Activated naive CD4-positive, alpha-beta T cell treated with anti-CD3 and anti-CD28 coated beads, Interleukin-2, amount 50 U/mL, for 24 hours (primary cell): ENCODE data around the gene NPY2R.

Source experiments
- H3K27ac Mint-ChIP-seq: one replicate; pipeline ENCODE4 v1.8.0; 2021; ENCODE audit warnings: mild to moderate bottlenecking, mixed read lengths
- H3K27me3 Mint-ChIP-seq: one replicate; pipeline ENCODE4 v1.8.0; 2021; ENCODE audit warnings: mixed read lengths
- H3K36me3 Mint-ChIP-seq: one replicate; pipeline ENCODE4 v1.8.0; 2021; ENCODE audit warnings: mixed read lengths
- H3K4me1 Mint-ChIP-seq: one replicate; pipeline ENCODE4 v1.8.0; 2021; ENCODE audit warnings: mixed read lengths
- H3K4me3 Mint-ChIP-seq: one replicate; pipeline ENCODE4 v1.8.0; 2021; ENCODE audit warnings: mild to moderate bottlenecking, mixed read lengths
- H3K9me3 Mint-ChIP-seq: one replicate; pipeline ENCODE4 v1.8.0; 2021; ENCODE audit warnings: mixed read lengths

The NPY2R gene

DNA sequence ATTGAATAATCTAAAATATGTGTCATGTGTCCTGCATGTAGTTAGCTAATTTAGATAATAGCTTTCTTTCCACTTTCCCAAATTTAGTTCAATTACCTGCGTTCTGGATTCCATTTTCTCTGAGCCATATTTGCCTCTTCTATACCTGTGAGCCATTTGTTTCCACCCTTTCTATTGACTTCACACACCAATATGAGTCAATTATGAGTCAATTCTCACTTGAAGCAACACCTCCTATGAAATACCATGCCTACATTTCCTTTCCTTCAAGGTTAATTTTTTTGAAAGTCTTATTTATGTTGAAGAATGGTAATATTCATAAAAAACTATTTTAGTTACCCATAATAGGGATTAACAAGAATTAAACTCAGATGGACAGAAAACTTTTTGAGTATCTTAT is 25.8 kb downstream of the NPY2R start:
- Mint-ChIP-seq H3K4me3 (no peak overlapping the region), H3K4me1 (no peaks in the 10 kb centered on the region), H3K9me3 (peaks cover 5% of the 10 kb centered on the region), H3K27me3 (no peaks in the 10 kb centered on the region), H3K27ac (no peak overlapping the region), H3K36me3 (no peaks in the 10 kb centered on the region)

DNA sequence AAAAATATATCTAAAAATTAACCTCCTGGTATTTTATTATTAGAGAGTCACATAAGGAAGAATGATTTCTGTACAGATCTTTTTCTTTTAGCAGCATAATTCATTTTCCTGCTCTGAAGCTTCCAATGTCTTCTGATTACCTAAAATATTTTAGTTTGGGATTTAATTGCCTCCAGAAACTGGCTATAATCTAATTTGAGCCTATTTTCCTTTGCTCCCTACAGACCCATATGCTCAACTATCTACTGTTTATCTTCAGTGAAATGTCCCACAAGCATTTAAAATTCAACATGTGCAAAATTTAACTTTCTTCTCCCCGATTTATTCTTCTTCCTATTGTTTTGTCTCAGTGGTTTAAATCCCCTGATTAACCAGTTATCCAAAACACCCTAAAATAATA is 29.1 kb downstream of the NPY2R start:
- Mint-ChIP-seq H3K4me1 (no peaks in the 10 kb centered on the region), H3K27ac (no peak overlapping the region), H3K36me3 (no peaks in the 10 kb centered on the region), H3K4me3 (no peak overlapping the region), H3K27me3 (no peaks in the 10 kb centered on the region), H3K9me3 (peaks cover 11% of the 10 kb centered on the region)

DNA sequence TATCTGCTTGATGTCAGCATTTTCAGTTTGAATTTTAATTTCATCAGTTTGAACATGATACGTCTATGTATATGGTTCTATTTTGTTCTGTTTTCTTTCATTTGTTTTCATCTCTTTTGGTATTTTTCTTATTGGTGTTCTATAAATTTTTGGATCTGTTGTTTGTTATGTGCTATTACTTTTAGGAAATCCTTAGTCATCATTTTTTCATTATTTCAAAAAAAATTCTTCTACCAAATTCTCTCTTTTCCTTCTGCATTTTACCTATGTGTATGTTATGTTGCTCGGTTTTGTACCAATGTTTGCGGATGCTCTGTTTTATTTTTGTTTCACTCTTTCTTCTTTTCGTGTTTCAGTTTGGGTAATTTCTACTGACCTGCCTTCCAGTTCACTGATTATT is 32.8 kb downstream of the NPY2R start:
- Mint-ChIP-seq H3K4me3 (no peak overlapping the region), H3K36me3 (no peaks in the 10 kb centered on the region), H3K9me3 (peaks cover 5% of the 10 kb centered on the region), H3K4me1 (no peaks in the 10 kb centered on the region), H3K27ac (no peak overlapping the region), H3K27me3 (peaks cover under 1% of the 10 kb centered on the region)

DNA sequence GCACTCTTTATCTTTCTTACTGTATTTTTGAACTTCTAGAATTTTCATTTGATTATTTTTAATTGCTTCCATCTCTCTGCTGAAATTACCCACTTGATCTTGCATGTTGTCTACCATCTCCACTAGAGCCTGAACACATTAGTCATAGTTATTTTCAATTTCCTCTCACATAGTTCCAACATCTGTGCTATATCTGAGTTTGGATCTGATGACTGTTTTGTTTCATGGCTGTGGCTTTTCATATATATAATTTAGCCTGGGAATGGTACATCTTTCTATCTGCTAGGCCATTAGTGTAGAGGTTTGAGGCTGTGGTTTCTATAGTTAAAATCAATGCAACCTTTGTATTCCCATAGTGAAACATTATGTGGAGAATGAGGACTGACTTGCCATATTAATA is 33.2 kb downstream of the NPY2R start:
- H3K27ac Mint-ChIP-seq = no peak overlapping the region
- no peak overlapping the region for H3K4me3 Mint-ChIP-seq
- H3K36me3 Mint-ChIP-seq = no peaks in the 10 kb centered on the region
- H3K9me3 Mint-ChIP-seq = peaks cover 5% of the 10 kb centered on the region
- peaks cover 3% of the 10 kb centered on the region for H3K27me3 Mint-ChIP-seq
- H3K4me1 Mint-ChIP-seq = no peaks in the 10 kb centered on the region

DNA sequence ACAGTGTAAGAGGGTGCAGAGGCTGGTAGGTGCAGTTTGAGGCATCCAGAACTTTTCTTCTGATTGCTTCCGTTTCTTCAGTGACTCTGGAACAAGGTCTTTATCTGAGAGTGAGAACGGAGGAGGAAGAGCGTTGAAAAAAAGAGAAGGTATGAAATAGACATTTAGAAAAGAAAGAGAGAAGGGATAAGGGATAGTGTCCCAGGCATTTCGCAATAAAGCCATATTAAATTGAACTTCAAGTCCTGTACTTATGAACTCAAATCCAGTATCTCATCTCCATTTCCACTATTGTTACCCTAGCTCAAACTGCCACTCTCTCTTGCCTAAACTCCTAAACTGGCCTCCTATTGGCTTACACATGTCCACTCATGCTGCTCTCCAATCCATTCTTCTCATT is 36.7 kb downstream of the NPY2R start:
- Mint-ChIP-seq H3K9me3 (peaks cover 5% of the 10 kb centered on the region), H3K27ac (no peak overlapping the region), H3K27me3 (peaks cover 3% of the 10 kb centered on the region), H3K4me3 (no peak overlapping the region), H3K4me1 (no peaks in the 10 kb centered on the region), H3K36me3 (no peaks in the 10 kb centered on the region)

DNA sequence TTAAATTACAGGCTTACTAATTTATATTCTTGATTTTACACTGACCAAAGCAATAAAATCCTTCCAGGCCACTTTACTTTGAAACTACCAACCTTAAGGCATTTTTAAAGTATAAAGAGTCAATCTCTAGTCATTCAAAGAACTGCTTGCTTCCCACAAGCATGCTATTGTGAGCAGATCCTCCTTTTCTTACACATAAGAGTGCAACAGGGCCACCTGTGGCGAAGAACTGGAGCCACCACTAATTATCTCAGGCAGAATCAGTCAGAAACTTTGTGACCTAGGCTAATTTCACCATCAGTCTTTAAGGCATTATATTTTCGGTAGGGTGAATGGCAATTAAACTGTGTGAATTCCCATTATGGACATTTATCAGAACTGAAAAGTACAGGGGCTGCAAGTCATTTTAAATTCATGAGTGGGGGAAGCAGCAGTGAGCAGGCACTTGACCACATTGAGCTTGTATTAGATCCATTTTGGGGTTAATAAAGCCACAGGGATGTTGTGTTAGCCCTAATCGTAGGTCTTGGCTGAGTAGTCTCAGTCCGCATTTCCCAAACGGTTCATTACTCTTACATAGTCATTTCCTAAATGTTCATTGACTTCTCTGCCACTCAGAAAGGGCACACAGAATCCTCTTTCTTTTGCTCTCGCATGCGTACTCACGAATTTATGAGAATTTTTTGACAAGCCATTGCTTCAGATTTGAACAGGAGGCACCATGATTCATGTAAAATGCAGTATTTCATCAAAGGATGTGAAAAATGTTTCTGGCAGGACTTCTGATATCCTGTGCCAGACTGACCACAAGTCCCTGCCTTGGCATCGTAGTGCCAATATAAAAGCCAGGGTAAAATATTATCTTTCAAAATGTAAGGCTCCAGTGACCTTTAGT is 39.8 kb downstream of the NPY2R start:
- peaks cover 3% of the 10 kb centered on the region for H3K27me3 Mint-ChIP-seq
- no peaks in the 10 kb centered on the region for H3K36me3 Mint-ChIP-seq

DNA sequence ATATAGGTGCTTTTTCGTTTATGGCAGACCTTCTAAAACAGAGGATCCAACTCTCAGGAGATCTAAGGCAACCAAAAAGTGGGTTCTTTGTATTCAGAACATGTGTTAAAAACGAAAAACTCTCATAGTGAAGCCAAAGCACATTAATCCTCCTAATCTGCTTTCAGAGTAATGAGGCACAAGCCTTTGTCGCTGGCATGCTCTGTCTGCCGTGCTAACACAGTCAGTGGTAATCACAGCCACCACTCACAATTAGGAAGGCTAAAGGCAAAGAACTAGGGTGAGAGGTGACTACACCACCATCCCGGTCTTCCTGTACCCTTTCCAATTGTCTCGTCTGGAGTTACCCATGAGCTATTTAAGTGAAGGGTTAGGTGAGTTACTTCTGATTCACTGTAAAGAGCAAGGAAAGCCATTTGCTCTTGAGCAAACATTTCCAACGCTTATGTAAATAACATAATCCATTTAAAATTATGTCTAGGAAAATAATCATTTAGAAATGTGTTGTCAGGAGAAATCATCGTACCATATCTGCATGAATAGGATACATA is 40.7 kb downstream of the NPY2R start:
- H3K9me3 Mint-ChIP-seq = no peaks in the 10 kb centered on the region
- H3K4me1 Mint-ChIP-seq = no peaks in the 10 kb centered on the region
- H3K27ac Mint-ChIP-seq = no peak overlapping the region
- H3K27me3 Mint-ChIP-seq = peaks cover 3% of the 10 kb centered on the region
- no peaks in the 10 kb centered on the region for H3K36me3 Mint-ChIP-seq
- H3K4me3 Mint-ChIP-seq = no peak overlapping the region

More for the DNA sequence above, 39.8 kb downstream of the NPY2R start:
- H3K27ac Mint-ChIP-seq = no peak overlapping the region
- H3K4me1 Mint-ChIP-seq = no peaks in the 10 kb centered on the region
- H3K4me3 Mint-ChIP-seq = no peak overlapping the region
- H3K9me3 Mint-ChIP-seq = no peaks in the 10 kb centered on the region

DNA sequence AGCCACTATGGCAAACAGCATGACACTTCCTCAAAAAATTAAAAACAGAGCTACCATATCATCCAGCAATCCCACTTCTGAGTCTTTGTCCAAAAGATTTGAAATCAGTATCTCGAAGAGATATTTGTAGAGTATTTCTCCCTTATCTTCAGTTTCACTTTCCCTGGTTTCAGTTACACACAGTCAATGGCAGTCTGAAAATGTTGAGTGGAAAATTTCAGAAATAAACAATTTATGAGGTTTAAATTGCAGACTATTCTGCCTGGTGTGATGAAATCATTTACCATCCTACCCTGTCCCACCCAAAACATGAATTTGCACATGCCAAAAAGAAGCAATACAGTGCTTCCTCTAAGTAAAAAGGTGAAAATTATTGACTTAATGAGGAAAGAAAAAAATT is 43.9 kb downstream of the NPY2R start:
- Mint-ChIP-seq H3K27ac (no peak overlapping the region), H3K27me3 (peaks cover 1% of the 10 kb centered on the region), H3K4me3 (no peak overlapping the region), H3K9me3 (no peaks in the 10 kb centered on the region), H3K36me3 (no peaks in the 10 kb centered on the region), H3K4me1 (no peaks in the 10 kb centered on the region)

DNA sequence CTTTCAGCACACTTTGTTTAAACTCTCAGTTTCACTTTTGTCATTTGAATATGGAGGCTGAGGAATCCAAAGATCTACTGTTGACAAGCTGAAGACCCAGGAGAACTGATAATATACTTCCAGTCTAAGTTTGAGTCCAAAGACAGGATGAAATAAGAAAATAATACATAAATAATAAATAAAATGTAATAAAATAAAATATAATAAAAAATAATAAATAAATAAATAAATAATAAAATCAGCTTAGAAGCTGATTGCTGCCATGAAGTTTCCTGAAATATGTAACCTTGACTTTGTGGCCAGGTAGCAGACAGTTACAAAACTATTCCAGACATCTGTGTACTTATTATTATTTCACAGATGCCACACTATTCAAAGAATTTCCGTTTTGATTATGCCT is 55.0 kb downstream of the NPY2R start:
- Mint-ChIP-seq H3K4me3 (no peak overlapping the region), H3K36me3 (no peaks in the 10 kb centered on the region), H3K27ac (no peak overlapping the region), H3K27me3 (no peaks in the 10 kb centered on the region), H3K9me3 (peaks cover 5% of the 10 kb centered on the region), H3K4me1 (no peaks in the 10 kb centered on the region)

DNA sequence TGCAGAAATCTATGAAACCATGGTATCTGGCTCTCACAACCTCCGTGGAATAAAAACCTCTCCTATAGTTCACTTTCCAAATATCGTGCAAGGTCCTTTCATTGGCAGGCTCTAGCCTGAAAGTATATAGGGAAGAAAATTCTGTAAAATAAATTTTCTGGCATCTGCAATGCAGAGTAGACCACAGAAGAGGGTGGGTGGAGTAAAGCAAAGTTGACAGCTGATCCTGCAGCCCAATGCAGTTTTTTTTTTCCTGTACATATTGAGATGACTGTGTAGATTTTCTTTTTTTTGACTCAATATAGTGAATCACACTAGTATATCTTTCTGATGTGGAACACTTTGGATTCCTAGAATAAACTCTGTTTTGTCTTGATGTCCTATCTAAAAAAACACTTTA is 56.7 kb downstream of the NPY2R start:
- Mint-ChIP-seq H3K9me3 (peaks cover under 1% of the 10 kb centered on the region), H3K4me1 (no peaks in the 10 kb centered on the region), H3K36me3 (no peaks in the 10 kb centered on the region), H3K27ac (no peak overlapping the region), H3K27me3 (no peaks in the 10 kb centered on the region), H3K4me3 (no peak overlapping the region)
